T-helper 2 cell treated with Interferon-gamma antibody and Interleukin-4, amounts not matched to agents 100 ng/mL and 5 ng/mL, for 36 hours (primary cell): ENCODE data around the gene KLF6. TPM values are rescaled to one million over a fixed set of nuclear protein-coding genes. Genes with fewer than 3 reads are reported as not detected.

Experiments
- intact Hi-C: fragments of 100-400 bp; cut with micrococcal nuclease; formaldehyde crosslinking; loops from one replicate; pipeline ENCODE4 v1.15.1; 2023
- total RNA-seq: library from RNA; stranded (reverse); gene quantifications from 2 replicates; pipeline ENCODE4 v1.2.3, GENCODE V29; 2022

KLF6 gene
- total RNA-seq, 1 donor from 2014 or later: 97.6 TPM

DNA sequence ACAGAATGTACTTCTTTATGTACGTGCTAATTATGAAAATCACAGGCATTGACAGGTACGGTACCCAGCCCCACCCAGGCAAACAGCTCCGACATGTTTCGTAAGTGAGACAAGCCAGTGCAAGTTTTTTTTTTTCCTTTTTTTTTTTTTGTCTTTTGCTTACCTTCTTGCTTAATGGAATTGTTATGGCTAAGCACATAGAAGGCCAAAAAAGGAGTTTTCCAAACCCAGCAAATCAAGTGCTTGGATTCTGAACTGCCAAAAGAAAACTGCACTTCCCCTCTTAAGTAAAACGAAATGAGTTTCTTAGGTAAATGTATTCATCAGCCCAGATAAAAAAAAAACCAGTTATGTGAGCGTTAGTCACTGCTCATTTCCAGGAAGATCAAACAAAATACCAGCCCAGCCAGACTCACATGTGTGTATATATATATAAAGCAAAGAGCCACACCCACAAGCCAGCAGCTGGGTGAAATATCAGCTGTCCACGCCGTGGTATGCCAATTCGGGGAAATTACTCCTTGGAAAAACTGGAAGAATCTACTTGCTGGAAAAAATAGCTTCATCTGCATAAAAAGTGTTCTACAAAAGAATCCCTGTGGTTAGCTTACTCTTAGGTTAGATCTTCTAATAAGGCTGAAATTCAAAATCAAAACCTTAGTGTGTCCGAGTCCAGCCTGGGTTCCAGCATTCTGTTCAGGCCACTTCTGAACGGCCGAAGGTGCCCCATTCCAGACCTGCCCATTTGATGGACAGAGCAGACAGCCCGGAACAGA is 8.0 kb downstream of the KLF6 start:
- intact Hi-C loops: loop anchor here (2.0 kb wide), 2 partner anchors 538 to 880 kb away; no protein-coding TSS in a partner anchor

DNA sequence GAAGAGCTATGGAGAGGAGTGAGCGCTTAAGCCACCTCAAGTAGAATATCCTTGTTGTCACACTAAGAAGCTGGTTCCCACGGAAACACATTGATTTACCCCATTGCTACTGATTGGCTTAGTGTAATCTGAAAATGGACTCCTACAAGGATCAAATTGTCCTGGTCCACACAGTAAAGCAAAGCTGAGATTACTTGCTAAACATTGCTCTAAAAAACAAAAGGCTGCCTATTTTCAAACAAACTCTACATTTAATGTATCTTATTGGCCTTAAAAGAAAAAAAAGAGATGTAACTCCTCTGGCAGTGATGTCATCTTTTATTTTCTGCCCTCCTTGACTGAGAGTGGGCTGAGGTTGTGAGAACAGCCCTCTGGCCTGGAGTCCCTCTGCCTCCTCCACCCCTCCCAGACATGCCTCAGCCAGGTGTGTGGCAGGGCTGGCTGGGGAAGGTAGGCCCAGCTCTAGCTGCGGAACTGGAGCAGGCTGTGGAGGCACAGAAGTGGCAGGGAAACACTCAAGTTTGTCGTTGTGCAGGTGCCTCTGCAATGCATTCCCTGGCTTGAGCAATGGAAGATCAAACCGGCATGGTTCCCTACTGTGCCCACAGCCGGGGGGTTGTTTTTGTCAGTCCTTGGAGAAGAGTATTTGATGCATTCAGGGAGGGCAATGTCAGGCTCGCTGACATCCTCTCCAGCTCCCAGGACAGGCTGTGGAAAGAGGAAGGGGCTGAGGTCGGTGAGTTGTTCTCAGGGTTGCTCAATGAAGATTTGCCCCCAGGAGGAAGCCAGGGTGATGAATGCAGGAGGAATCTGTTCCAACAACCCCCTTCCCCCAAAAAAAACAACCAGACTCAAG is 9.1 kb downstream of the KLF6 start:
- intact Hi-C loops: loop anchor here (2.0 kb wide), 2 partner anchors 537 to 881 kb away; no protein-coding TSS in a partner anchor

DNA sequence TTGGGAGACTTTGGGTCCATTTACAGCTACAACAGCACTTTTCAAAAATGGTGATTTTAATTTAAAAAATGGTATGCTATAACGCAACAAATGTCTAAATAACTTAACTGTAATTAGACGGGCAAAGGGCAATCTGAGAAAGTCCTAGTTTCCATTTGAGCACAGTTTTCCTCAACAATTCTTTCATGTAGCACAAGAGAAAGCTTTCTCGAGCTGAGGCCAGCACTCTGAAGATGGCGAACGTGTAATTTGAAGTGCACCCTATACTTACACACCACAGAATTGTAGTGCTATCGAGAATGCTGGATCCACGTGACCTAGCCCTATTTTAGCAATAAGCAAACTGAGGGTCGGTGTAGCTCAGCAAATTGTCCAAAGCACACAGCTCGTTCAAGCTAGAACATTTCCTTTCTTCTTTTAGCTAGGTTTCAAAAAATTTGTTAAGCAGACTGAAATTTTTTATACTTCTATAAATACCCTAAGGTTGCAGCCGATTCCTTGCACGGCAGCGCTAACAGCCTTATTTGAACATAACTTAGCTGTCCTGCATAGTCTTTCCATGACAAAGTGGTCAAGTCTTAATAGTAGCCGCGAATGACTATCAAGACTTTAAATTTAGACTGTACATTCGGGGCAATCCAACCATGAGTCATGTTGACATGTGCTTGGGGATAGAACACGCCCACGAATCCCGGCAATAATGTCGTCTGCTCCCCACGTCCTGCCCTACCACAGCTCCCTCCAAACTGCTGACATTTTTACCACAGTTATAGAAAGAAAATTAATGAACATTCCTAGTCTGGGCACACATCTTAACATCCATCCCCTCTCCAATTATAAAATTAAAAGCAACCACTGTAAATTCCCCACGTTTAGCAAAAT is 10.0 kb downstream of the KLF6 start:
- intact Hi-C loops: no loop called here

DNA sequence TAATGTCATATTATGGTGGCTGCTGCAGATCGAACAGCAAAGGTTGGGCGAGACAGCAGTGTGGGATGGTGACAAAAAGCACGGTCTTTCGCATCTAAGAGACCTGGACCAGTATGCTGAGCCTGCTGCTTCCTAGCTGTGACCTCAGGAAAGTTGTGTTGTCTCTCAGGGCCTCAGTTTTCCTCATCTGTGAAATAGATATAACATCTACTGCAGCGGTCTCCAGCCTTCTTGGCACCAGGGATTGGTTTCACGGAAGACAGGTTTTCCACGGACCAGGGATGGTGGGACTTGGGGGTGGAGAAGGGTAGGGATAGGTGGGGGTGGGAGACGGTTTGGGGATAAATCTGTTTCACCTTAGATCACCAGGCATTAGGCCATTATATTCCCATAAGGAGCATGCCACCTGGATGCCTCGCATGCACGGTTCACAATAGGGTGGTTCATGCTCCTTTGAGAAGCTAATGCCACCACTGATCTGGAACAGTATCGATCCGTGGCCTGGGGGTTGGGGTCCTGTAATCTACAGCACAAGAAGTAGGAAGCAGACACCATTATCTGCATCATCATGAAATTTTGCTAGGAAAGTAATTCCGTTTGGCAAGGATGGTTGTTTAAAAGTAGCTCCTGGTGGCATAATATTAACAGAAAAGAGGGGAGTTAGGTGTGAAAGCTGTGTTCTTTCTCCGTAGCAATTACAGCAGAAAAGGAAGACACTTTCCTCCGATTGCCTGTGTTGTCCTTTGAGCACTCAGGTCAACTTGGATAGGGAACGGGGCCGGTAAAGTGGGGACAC is 10.8 kb downstream of the KLF6 start:
- intact Hi-C loops: no loop called here

DNA sequence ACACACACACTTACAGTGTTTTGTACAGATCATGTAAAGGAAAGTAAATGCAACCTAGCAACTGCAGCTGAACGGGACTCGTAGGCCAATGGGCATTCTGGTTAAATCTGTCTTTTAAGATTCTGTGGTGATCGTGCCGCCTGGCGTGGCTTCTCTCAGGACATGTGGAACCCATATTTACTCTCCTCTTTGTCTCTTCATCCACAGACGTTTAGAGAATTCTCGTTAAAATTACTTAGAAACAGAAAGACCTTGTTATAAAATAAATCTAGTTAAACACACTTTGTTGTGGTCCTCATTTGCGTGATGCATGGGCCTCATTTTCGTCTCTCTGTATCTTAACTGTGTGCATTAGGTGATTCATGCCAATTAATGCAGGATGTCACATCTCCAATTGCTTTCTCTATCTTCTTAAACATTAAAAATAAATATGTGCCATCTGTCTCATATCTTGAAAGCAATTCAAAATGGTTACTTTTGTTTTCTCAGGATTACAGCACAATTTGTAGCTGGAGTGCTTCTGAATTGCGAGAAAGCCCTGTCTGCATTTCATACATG is 11.5 kb downstream of the KLF6 start:
- intact Hi-C loops: no loop called here

DNA sequence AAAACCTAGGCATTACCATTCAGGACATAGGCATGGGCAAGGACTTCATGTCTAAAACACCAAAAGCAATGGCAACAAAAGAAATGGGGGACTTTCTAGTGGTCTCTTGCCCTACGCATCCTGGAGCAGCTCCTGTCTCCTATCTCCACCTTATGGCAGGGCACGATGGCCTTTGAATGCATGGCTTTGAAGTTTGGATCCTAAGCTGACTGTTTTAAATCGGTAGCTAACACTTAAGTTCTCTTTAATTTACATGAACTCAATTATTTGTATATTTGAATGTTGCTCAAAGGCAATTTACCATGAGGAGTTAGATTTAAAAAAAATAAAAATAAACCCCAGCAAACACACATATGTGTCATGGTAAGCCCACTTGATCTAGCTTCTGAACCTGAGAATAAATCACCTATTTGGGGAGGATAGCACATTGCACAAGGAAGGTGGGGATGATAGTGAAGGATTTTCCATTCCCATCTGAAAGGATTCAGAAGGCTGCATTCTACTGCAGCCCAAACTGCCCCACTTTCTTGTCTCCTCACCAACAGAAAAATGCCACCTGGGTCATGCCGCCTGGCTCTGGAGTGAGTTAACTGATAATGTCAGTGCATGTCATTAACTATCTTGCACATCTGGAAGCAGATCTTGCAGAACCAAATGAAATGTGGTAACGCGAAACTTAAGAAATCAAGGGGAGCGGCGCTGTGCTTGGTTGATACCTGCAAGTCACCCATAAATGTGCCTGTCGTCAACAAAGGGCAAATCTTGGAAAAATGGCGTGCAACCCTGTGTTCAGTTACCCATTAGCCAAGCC is 12.4 kb downstream of the KLF6 start:
- intact Hi-C loops: no loop called here

DNA sequence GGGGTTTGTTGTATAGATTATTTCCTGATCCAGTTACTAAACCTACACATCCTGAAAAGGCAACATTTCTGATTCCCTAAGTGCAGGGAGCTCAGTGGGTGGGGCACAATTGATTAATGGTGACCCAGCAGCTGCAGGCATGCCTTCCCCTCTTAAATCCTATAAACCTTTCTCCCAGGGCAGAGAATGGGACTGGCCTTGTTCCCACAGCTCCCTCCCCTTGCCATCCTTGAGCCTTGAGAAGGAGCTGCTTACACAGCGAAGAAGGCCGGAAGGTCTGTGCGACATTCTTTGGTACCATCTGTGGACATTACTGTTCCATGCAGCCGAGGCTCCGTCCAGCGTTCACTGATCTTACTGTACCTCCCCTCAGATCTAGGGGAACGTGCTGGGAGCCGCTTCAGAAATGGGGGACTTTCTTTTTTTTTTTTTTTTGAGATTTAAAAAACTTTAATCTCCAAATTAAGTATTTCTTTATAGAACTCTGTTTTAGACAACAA is 14.3 kb downstream of the KLF6 start:
- intact Hi-C loops: no loop called here

DNA sequence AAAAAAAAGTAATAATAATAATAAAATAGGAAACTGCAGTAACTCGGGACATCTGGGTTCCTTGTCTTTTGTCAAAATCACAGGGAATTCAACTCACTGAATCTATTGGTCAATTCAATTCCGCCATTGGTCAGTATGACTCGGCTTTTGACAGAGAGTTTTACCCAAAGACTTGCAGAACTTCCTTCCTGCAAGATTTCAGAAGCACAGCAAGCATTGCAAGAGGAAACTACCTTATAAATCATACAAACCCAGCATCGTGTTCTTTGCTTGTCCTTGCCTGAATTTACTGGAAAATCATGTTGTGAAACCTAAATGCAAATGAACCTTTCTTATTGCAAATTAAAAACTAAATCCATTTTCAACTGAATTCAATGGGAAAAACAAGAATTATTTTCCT is 15.5 kb downstream of the KLF6 start:
- intact Hi-C loops: no loop called here

DNA sequence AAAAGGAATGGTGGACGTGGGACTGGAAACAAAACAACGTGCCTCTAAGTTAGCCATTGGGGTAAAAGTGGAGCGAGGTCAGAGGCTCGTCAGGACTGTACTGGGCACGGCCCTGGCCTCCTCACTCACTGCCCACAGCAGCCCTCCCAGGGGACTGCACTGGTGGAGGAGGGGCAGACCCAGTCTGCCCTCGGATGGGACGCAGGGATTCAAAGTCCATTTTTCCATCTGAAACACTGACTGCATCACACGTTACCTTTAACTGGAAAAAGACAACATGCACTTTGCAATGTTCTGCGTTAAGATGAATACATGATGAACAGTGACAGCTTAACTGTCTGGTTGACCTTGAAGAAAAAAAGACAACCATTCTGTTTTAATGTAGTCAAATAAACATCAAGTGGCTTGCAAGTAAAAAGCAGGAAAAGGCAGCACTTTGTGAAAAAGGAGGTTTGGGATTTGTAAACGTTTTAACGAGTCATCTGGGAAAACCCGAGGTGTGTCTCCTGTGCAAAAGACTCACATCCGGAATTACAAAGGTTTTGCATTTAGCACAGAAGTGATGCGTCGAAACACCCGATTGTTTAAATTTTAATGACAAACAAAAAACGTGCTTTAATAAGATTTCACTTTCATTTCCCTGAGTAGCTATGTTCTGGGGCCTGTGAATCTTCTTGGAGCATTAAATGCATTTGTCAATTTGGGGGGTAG is 18.8 kb downstream of the KLF6 start:
- intact Hi-C loops: no loop called here

DNA sequence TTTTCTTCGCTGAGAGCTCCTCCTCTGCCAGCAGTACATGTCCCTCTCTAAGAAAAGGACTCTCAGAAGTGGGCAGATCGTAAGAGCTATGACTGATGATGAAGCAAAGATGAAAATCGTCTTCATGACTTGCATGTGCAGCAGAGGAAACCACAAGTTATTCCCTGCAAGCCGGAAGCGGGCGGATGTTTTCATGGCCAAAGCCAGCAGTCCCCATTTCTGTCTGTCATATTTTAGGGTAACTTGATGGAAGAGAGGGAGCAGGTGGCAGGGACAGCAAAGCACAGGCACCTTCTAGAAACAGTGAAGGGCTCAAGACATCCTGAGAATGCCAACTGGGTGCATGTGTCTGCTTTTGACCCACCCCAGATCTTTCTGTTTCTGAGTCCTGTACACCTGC is 19.9 kb downstream of the KLF6 start:
- intact Hi-C loops: no loop called here

DNA sequence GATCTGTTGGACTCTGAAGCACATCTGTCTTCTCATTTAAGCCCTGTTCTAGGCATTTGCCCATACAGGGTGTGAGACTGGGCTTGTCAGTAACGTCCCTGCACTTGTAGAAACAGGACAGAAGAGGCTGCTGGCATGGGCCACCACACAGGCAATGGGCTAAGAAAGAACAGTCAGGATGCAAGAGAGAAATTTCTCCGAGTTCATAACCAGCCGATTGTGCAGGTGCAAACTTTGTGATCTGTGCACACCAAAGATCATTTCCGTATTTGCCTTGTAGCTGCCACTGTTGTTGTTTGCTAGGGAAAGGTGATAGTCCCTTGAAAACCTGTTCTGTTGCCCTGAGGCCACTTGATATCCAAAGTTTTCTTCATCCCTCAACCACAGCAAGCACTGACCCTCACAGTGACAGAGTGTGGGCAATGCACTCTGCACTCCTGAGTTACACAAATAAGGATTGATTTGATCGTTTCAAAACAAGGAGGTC is 20.3 kb downstream of the KLF6 start:
- intact Hi-C loops: no loop called here

DNA sequence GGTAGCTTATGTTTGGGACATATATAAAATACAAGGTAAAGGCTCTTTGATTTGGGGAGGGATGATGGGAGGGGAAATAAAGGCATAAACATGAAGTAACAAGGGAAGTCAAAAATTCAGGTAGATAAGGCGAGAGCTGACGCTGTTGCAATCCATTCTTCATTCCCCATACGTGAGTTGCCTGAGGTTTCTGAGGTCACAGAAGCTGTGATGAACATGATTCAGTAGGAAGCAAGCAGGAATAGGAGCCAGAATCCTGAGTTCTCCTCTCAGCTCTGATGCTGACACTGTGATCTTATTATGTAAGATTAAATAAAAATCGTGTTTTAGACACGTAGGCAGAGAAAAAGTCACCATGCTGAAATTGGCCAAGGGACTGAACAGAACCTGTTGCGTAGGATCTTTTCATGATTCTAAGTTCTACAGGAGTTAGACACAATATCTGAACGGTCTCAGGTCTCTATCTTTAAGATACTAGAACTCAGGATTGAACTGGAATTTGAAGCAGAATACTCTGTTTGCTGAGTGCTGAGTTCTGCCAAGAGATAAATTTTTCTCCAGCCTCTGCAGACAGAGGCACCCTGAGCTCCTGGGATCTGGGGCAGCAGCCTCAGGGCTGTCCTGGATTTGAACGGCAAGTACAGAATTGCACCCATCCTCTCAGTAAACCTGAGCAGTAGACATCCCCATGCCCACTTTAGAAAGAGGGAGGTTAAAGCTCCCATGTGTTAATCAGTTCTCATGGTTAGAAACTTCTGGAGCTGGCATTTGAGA is 21.0 kb downstream of the KLF6 start:
- intact Hi-C loops: no loop called here

DNA sequence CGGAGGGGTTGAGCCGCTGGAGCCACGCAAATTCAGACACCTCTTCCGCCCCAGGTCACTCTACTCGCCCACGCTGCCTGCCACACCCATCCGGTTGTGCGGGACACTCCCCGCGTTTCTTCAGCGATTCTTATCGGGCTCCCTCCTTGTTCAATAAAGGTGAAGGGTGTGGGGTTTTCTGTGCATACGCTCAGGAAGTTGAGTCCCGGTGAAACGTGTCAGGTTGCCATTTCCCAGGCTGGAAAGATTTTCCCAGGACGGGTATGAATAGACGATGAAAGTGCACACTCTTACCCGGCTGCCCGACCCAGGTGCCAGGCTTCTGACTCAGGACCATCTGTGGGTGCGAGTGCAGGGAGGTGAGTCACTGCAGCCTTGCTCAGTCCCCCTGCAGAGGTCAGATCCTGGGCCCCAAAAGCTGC is 22.0 kb downstream of the KLF6 start:
- intact Hi-C loops: no loop called here

DNA sequence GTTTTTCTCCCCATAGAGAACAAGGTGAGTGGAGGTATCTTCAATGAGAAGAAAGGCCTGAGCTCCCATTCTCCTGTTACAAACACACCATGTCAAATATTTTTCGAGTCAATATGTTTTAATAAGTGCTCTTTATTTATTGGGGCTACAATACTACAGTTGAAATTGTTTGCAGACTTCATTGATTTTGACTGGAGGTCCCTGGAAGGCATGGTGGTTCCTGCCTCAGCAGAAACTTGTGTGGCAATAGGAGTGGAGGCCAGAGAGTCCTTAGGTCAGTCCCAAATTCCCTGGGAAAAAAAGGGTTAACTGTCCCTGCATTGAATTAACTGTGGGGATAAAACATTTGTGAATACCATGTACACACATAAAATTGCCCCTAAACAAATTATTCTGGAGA is 22.7 kb downstream of the KLF6 start:
- intact Hi-C loops: no loop called here

DNA sequence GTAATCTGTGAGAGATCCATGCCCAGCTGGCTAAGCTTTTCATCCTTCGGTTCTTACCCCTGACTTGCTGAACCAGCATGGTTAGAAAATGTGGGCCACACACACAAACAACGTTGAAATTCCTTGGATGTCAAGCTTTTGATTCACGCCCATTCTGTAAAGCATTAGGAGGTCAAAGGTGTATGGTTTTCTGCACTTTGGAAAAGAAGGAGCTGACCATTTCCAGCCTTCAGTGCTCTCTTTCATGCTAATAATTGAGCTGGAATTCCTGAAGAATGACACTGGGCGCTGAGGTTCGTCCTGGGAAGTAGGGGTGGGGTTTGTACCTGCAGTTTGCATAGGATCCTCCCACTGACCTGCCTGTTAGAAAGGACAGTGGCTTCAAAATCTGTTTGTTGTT is 23.1 kb downstream of the KLF6 start:
- intact Hi-C loops: no loop called here

DNA sequence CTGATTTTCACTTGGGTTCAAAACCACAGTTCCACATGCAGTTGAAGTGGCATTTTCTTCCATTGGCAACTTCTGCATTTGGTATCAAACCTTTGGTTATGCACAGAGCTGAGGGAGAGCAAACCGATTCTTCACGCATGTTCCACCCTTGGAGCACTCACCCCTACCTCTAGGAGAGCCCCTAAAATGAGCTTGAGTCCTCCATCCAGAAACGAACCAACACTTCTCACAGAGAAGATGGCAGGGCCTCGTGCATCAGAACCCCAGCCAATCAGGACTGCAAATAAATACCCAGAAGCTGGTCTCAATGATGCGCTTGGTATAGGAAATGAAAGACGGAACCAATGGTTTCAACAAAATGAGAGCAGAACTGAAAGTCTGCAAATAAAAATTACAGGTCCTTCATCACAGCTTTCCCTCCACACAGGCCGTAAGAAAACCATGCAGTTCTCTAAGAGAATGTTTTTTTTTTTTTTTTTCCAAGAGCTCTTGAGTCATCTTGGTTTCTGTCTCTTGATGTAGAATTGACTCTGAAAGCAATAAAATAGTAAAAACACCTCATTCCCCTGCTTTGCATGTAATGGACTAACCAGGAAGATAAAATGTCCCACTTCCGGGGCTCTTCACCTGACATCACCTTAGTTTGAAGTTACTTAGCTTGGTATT is 23.9 kb downstream of the KLF6 start:
- intact Hi-C loops: no loop called here

DNA sequence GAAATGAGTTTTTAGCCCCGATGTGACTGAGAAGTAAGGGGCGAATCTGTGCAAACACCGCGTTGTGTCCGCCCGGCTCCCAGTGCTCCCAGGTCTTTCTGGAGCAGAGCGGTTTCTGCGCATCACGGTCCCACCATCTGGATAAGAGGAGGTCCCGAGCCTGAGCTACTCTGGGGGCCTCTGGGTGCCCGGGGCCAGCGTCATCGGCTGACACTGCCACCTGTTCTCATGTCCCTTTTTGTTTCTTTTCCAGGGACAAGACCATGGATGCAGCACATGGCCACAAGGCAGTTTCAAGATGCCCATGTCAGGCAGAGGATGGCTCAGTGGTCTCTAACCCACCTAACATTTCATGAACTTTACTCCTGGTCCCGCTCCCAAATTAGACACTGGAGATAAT is 24.9 kb downstream of the KLF6 start:
- intact Hi-C loops: no loop called here
